WTC11 (cell line): ENCODE results near the gene ISY1. TPM values are rescaled to one million over a fixed set of nuclear protein-coding genes. Genes with fewer than 3 reads are reported as not detected.

ENCODE experiments used
- ATAC-seq: fragments of 200-7000 bp; cut with Tn5 transposase; 2 replicates; pipeline ENCODE4 v1.10.0; 2021; ENCODE audit warnings: mild to moderate bottlenecking, moderate library complexity
- CTCF ChIA-PET: fragments of 300-600 bp; sonication (Branson Sonifier 250); formaldehyde crosslinking; loops from one replicate; lab custom pipeline; 2021; ENCODE audit warnings: antibody characterized with exemption; lab: Charles Lee
- POLR2A ChIA-PET: fragments of 350-600 bp; sonication (Branson Sonifier 250); formaldehyde crosslinking; loops from one replicate; lab custom pipeline; 2021; ENCODE audit warnings: antibody characterized with exemption; lab: Charles Lee
- DNase-seq: peaks from one replicate; pipeline ENCODE4 v3.0.0; 2021; ENCODE audit warnings: low spot score
- H3K27ac Mint-ChIP-seq: 2 replicates; pipeline ENCODE4 v1.8.0; 2021; ENCODE audit warnings: mixed read lengths
- H3K27me3 Mint-ChIP-seq: 2 replicates; pipeline ENCODE4 v1.8.0; 2021; ENCODE audit warnings: low read depth, mild to moderate bottlenecking, moderate library complexity, mixed read lengths
- H3K36me3 Mint-ChIP-seq: 2 replicates; pipeline ENCODE4 v1.8.0; 2021; ENCODE audit warnings: mixed read lengths
- H3K4me1 Mint-ChIP-seq: 2 replicates; pipeline ENCODE4 v1.8.0; 2022; ENCODE audit warnings: mixed read lengths
- H3K4me3 Mint-ChIP-seq: 2 replicates; pipeline ENCODE4 v1.8.0; 2021; ENCODE audit warnings: mild to moderate bottlenecking, moderate library complexity, mixed read lengths
- H3K9me3 Mint-ChIP-seq: 2 replicates; pipeline ENCODE4 v1.8.0; 2021; ENCODE audit warnings: mixed read lengths
- AFF4 ChIP-seq: sonication (generic); formaldehyde crosslinking; IDR thresholded peaks from 2 replicates; pipeline ENCODE4 v1.8.1; 2023; ENCODE audit warnings: mild to moderate bottlenecking, missing genetic modification reagents, borderline replicate concordance
- ATF2 ChIP-seq: sonication (generic); formaldehyde crosslinking; IDR thresholded peaks from 2 replicates; pipeline ENCODE4 v1.8.1; 2022; ENCODE audit warnings: low read depth, missing genetic modification reagents, borderline replicate concordance
- EMX1 ChIP-seq: fragments of 250-450 bp; sonication (Bioruptor Pico); IDR thresholded peaks from 2 replicates; pipeline ENCODE4 v1.8.0; 2021; ENCODE audit warnings: mild to moderate bottlenecking
- FOXJ3 ChIP-seq: sonication (generic); formaldehyde crosslinking; IDR thresholded peaks from 2 replicates; pipeline ENCODE4 v1.9.0; 2021; ENCODE audit warnings: missing genetic modification reagents, mild to moderate bottlenecking, borderline replicate concordance
- FOXP1 ChIP-seq: sonication (generic); formaldehyde crosslinking; IDR thresholded peaks from 2 replicates; pipeline ENCODE4 v1.8.0; 2022; ENCODE audit warnings: missing genetic modification reagents, mild to moderate bottlenecking, moderate library complexity, borderline replicate concordance
- GTF2I ChIP-seq: fragments of 250-450 bp; sonication (Bioruptor Pico); conservative IDR thresholded peaks from 2 replicates; pipeline ENCODE4 v1.4.0; 2021; ENCODE audit warnings: mild to moderate bottlenecking
- NFATC4 ChIP-seq: fragments of 250-450 bp; sonication (Bioruptor Pico); IDR thresholded peaks from 2 replicates; pipeline ENCODE4 v1.9.0; 2021; ENCODE audit warnings: mild to moderate bottlenecking
- NR2C2 ChIP-seq: sonication (generic); formaldehyde crosslinking; IDR thresholded peaks from 2 replicates; pipeline ENCODE4 v1.8.0; 2022; ENCODE audit warnings: mild to moderate bottlenecking, missing genetic modification reagents
- NR3C1 ChIP-seq: sonication (generic); formaldehyde crosslinking; conservative IDR thresholded peaks from 2 replicates; pipeline ENCODE4 v1.8.1; 2023; ENCODE audit warnings: low read depth, mild to moderate bottlenecking, missing genetic modification reagents
- PRRX2 ChIP-seq: fragments of 250-450 bp; sonication (Bioruptor Pico); IDR thresholded peaks from 2 replicates; pipeline ENCODE4 v1.8.0; 2021; ENCODE audit warnings: mild to moderate bottlenecking
- USF2 ChIP-seq: sonication (generic); formaldehyde crosslinking; IDR thresholded peaks from 2 replicates; pipeline ENCODE4 v1.8.1; 2023; ENCODE audit warnings: mild to moderate bottlenecking, missing genetic modification reagents, moderate library complexity
- ZNF121 ChIP-seq: sonication (generic); formaldehyde crosslinking; IDR thresholded peaks from 2 replicates; pipeline ENCODE4 v1.8.0; 2023; ENCODE audit warnings: missing genetic modification reagents
- ZNF263 ChIP-seq: sonication (generic); formaldehyde crosslinking; IDR thresholded peaks from 2 replicates; pipeline ENCODE4 v1.8.1; 2022; ENCODE audit warnings: low read depth, mild to moderate bottlenecking, moderate library complexity, missing genetic modification reagents
- ZNF317 ChIP-seq: sonication (generic); formaldehyde crosslinking; IDR thresholded peaks from 2 replicates; pipeline ENCODE4 v1.8.1; 2023; ENCODE audit warnings: low read depth, mild to moderate bottlenecking, moderate library complexity, missing genetic modification reagents, borderline replicate concordance
- total RNA-seq: library from RNA; stranded (reverse); gene quantifications from 3 replicates; pipeline ENCODE4 v1.2.3, GENCODE V29; 2021
- TF ChIP-seq, protein P1 (sequence below): fragments of 250-450 bp; sonication (Bioruptor Pico); IDR thresholded peaks from 2 replicates; pipeline ENCODE4 v1.9.0; 2021; ENCODE audit warnings: moderate library complexity, mild to moderate bottlenecking, inconsistent platforms, borderline replicate concordance
- TF ChIP-seq, protein P2 (sequence below): fragments of 200-600 bp; IDR thresholded peaks from 2 replicates; pipeline ENCODE4 v1.8.0; 2022; ENCODE audit warnings: antibody characterized with exemption
- TF ChIP-seq, protein P3 (sequence below): fragments of 250-450 bp; sonication (Bioruptor Pico); IDR thresholded peaks from 2 replicates; pipeline ENCODE4 v1.9.0; 2021; ENCODE audit warnings: mild to moderate bottlenecking
- TF ChIP-seq, protein P4 (sequence below): sonication (generic); formaldehyde crosslinking; IDR thresholded peaks from 2 replicates; pipeline ENCODE4 v1.8.0; 2023; ENCODE audit warnings: missing genetic modification reagents, mild to moderate bottlenecking, borderline replicate concordance

ISY1 gene
- total RNA-seq, 1 experiment from 2014 or later, result 25.0 TPM

DNA sequence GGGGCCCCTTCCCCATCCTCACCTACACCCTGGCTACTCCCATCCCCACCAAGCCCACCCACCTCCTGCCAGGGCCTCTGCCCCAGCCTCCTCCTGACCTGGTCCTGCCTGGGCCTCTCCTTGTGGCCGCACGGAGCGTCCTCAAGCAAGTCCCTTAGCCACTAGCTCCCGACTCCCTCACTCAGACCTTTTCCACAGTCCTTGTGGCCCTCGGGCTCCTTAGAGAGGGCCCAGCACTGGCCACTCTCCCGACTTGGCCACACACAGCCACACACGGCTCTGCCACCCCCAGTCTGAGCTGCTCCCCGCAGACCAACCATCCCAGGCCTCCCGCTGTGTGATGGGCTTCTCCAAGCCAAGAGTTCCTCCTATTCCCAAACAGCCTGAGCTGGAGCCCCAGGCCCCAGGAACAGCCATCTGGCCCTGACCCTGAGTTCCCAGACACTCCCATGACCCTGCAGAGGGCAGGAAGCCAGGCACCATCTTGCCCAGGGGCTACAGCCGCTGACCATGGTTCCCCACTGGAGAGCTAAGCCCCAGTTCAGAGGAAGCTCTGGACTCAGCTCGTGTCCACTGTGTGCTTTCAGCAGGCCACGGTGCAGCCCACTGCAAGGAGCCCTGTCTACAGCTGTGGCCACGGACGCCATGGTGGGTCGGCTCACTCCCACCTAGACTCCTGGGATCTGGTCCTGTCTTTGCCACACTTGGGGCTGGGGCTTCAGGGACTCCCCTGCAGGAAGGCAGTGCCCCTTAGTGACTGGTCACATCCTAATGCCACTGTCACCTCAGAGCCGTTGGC is 32.3 kb downstream of the ISY1 start:
- ATAC-seq, result no peak
- 0 out of 2 replicates have a peak overlapping the region, but pooled peaks have one; percentile 23 for H3K27ac Mint-ChIP-seq
- ChIA-PET POLR2A (interaction anchor here (0.6 kb wide), 1 partner anchor 9 kb away, joined by 5 read pairs; no protein-coding TSS in a partner anchor), CTCF (no interaction called here)
- peaks cover 7% of the 10 kb centered on the region; the same call in 1 of the 2 replicates for H3K4me1 Mint-ChIP-seq
- no peaks in the 10 kb centered on the region for H3K27me3 Mint-ChIP-seq
- H3K9me3 Mint-ChIP-seq, result no peaks in the 10 kb centered on the region
- H3K36me3 Mint-ChIP-seq, result peaks cover 31% of the 10 kb centered on the region
- TF ChIP-seq, protein P1, sequence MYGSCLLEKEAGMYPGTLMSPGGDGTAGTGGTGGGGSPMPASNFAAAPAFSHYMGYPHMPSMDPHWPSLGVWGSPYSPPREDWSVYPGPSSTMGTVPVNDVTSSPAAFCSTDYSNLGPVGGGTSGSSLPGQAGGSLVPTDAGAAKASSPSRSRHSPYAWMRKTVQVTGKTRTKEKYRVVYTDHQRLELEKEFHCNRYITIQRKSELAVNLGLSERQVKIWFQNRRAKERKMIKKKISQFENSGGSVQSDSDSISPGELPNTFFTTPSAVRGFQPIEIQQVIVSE, result no peak
- no peak for TF ChIP-seq FOXJ3 (CRISPR knock-in tag)
- no peak for TF ChIP-seq NR3C1 (CRISPR knock-in tag)
- TF ChIP-seq USF2 (CRISPR knock-in tag), result no peak
- no peak for TF ChIP-seq NR2C2 (CRISPR knock-in tag)
- H3K4me3 Mint-ChIP-seq, result no peak overlapping the region
- DNase-seq, result no peak

DNA sequence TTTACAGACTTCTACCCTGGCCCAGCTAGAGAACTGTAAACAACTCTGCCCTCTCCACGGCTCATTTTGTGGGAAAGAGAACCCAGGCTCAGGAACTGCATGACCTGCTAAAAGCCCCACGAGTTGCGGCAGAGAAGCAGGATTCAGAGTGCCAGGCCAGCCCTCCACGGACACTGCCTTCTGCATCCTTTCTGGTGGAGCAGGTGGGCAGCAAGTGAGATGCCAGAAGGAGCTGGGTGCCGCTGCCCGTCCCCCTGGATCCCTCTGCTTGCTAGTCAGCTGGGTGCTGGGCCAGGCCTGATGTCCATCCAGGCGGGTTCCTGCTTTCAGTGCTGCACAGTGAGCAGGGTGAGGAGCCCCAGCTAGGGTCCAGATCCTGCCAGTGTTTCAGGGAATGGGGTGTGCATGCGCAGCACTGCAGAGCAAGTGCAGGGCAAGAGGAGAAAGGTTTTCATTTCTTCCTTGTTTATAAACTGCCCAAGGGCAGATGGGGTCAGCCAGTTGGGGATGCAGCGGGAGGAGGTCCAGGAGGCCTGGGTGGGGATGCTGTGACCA is 34.1 kb downstream of the ISY1 start:
- DNase-seq (no peak), ATAC-seq (no peak)
- POLR2A ChIA-PET, result no interaction called here
- H3K36me3 Mint-ChIP-seq, result peaks cover 17% of the 10 kb centered on the region
- CTCF ChIA-PET, result interaction anchor here (1.1 kb wide), 1 partner anchor 157 kb away, joined by 3 read pairs; no protein-coding TSS in a partner anchor
- peaks cover 10% of the 10 kb centered on the region for H3K4me1 Mint-ChIP-seq
- H3K9me3 Mint-ChIP-seq, result no peaks in the 10 kb centered on the region
- peaks cover 4% of the 10 kb centered on the region; the same call in 1 of the 2 replicates for H3K27me3 Mint-ChIP-seq
- TF ChIP-seq ZNF121 (CRISPR knock-in tag) (no peak), FOXP1 (CRISPR knock-in tag) (no peak), ZNF263 (no peak), ATF2 (no peak), NFATC4 (CRISPR knock-in tag) (no peak), ZNF317 (CRISPR knock-in tag) (no peak), AFF4 (no peak), PRRX2 (CRISPR knock-in tag) (no peak), GTF2I (no peak), EMX1 (no peak)
- TF ChIP-seq, protein P2, sequence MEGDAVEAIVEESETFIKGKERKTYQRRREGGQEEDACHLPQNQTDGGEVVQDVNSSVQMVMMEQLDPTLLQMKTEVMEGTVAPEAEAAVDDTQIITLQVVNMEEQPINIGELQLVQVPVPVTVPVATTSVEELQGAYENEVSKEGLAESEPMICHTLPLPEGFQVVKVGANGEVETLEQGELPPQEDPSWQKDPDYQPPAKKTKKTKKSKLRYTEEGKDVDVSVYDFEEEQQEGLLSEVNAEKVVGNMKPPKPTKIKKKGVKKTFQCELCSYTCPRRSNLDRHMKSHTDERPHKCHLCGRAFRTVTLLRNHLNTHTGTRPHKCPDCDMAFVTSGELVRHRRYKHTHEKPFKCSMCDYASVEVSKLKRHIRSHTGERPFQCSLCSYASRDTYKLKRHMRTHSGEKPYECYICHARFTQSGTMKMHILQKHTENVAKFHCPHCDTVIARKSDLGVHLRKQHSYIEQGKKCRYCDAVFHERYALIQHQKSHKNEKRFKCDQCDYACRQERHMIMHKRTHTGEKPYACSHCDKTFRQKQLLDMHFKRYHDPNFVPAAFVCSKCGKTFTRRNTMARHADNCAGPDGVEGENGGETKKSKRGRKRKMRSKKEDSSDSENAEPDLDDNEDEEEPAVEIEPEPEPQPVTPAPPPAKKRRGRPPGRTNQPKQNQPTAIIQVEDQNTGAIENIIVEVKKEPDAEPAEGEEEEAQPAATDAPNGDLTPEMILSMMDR, result no peak
- TF ChIP-seq, protein P3, sequence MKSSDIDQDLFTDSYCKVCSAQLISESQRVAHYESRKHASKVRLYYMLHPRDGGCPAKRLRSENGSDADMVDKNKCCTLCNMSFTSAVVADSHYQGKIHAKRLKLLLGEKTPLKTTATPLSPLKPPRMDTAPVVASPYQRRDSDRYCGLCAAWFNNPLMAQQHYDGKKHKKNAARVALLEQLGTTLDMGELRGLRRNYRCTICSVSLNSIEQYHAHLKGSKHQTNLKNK, result no peak
- TF ChIP-seq, protein P4, sequence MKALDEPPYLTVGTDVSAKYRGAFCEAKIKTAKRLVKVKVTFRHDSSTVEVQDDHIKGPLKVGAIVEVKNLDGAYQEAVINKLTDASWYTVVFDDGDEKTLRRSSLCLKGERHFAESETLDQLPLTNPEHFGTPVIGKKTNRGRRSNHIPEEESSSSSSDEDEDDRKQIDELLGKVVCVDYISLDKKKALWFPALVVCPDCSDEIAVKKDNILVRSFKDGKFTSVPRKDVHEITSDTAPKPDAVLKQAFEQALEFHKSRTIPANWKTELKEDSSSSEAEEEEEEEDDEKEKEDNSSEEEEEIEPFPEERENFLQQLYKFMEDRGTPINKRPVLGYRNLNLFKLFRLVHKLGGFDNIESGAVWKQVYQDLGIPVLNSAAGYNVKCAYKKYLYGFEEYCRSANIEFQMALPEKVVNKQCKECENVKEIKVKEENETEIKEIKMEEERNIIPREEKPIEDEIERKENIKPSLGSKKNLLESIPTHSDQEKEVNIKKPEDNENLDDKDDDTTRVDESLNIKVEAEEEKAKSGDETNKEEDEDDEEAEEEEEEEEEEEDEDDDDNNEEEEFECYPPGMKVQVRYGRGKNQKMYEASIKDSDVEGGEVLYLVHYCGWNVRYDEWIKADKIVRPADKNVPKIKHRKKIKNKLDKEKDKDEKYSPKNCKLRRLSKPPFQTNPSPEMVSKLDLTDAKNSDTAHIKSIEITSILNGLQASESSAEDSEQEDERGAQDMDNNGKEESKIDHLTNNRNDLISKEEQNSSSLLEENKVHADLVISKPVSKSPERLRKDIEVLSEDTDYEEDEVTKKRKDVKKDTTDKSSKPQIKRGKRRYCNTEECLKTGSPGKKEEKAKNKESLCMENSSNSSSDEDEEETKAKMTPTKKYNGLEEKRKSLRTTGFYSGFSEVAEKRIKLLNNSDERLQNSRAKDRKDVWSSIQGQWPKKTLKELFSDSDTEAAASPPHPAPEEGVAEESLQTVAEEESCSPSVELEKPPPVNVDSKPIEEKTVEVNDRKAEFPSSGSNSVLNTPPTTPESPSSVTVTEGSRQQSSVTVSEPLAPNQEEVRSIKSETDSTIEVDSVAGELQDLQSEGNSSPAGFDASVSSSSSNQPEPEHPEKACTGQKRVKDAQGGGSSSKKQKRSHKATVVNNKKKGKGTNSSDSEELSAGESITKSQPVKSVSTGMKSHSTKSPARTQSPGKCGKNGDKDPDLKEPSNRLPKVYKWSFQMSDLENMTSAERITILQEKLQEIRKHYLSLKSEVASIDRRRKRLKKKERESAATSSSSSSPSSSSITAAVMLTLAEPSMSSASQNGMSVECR, result no peak
- peak overlapping the region; percentile 27; the same call in 1 of the 2 replicates for H3K27ac Mint-ChIP-seq
- no peak overlapping the region for H3K4me3 Mint-ChIP-seq
